ENCODE data around the gene OBSL1.

The OBSL1 gene

DNA sequence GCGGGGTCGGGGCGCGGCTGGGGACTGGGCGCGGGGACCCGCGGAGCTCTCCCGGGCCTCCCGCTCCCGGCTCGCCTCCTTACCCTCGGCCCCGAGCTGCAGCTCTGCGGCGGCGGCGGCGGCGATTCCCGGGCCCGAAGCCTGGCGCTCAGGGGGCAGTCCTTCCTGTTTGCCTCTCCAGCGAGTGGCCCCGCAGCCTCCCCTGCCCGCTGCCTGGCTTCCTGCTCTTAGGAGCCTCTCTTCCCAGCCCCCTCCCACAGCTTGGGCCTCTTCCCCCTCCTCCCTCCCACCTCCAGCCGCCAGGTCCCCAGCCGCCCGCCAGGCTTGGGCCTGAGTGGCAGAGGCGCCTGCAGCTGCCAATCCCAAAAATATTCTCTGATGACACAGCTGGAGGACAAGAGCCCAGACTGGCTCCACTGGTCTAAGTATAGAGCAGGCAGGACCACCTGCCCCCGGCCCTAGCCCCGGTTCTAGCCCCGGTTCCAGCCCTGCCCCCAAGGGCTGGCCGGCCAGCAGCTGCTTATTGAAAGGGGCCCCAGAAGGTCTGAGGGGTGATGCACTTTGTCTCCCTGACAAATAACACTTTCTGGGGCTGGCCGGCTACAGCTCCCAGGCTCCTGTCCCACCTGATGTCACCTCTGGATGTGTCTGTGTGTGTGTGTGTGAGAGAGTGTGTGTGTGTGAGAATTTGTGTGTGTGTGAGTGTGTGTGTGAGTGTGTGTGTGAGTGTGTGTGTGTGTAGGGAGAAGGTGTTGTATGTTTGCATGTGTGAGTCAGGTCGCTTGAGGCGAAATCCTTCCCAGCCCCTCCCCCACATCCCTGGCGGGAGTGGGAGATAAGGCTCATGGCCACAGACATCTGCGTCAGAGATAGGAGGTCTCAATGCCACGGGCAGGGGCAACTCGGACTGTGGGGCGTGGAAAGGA lies at the start of gene OBSL1:
TSS of gene OBSL1 (minus strand) at position 229 of the 926 bp plus-strand sequence. CDS start 307 bp downstream, outside the sequence.
- DNase-seq (ENCODE audit: low spot score) (peak; percentile 70), ATAC-seq (ENCODE audit: low read depth) (peak; percentile 49)
- no peaks in the 10 kb centered on the region for H3K27me3 ChIP-seq (ENCODE audit: insufficient read depth, poor library complexity, severe bottlenecking)
- H3K4me3 ChIP-seq (ENCODE audit: severe bottlenecking): peak within 1 kb of the TSS; percentile 83
- H3K9me3 ChIP-seq (ENCODE audit: severe bottlenecking): no peaks in the 10 kb centered on the region
- TF ChIP-seq, protein P1, sequence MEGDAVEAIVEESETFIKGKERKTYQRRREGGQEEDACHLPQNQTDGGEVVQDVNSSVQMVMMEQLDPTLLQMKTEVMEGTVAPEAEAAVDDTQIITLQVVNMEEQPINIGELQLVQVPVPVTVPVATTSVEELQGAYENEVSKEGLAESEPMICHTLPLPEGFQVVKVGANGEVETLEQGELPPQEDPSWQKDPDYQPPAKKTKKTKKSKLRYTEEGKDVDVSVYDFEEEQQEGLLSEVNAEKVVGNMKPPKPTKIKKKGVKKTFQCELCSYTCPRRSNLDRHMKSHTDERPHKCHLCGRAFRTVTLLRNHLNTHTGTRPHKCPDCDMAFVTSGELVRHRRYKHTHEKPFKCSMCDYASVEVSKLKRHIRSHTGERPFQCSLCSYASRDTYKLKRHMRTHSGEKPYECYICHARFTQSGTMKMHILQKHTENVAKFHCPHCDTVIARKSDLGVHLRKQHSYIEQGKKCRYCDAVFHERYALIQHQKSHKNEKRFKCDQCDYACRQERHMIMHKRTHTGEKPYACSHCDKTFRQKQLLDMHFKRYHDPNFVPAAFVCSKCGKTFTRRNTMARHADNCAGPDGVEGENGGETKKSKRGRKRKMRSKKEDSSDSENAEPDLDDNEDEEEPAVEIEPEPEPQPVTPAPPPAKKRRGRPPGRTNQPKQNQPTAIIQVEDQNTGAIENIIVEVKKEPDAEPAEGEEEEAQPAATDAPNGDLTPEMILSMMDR (IDR thresholded peaks at IDR 0.05; ENCODE audit: poor library complexity, severe bottlenecking): no peak
- H3K4me1 ChIP-seq (ENCODE audit: insufficient read depth, poor library complexity, severe bottlenecking): peaks cover 13% of the 10 kb centered on the region
- no peaks in the 10 kb centered on the region for H3K36me3 ChIP-seq (ENCODE audit: low read depth)
- H3K27ac ChIP-seq (ENCODE audit: poor library complexity, severe bottlenecking): peak within 1 kb of the TSS; percentile 64

DNA sequence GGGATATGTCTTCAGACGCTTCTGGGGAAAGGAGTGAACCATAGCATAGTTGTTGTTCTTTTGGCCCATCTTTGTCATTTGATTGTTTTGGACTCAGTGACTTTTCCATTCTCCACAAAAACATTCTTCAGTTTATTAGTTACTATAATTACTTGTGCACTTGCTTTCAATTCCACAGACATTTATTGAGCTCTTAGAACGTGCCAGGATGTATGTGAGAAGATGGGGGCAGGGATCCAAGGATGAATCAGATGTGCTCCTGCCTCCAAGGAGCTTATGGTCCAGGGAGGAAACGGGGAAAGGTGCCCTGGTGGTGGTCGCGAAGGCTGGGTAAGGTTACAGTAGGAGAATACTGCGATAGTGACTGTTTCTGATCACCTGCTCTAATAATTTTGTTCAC lies 49.2 kb upstream of the OBSL1 start:
- Histone ChIP-seq H3K4me1 (ENCODE audit: insufficient read depth, poor library complexity, severe bottlenecking) (no peaks in the 10 kb centered on the region), H3K4me3 (ENCODE audit: severe bottlenecking) (no peak overlapping the region), H3K27me3 (ENCODE audit: insufficient read depth, poor library complexity, severe bottlenecking) (no peaks in the 10 kb centered on the region), H3K27ac (ENCODE audit: poor library complexity, severe bottlenecking) (no peak overlapping the region), H3K36me3 (ENCODE audit: low read depth) (no peaks in the 10 kb centered on the region), H3K9me3 (ENCODE audit: severe bottlenecking) (no peaks in the 10 kb centered on the region)
- DNase-seq (ENCODE audit: low spot score) (no peak), ATAC-seq (ENCODE audit: low read depth) (no peak)
- TF ChIP-seq, protein P1 (IDR thresholded peaks at IDR 0.05; ENCODE audit: poor library complexity, severe bottlenecking): no peak

DNA sequence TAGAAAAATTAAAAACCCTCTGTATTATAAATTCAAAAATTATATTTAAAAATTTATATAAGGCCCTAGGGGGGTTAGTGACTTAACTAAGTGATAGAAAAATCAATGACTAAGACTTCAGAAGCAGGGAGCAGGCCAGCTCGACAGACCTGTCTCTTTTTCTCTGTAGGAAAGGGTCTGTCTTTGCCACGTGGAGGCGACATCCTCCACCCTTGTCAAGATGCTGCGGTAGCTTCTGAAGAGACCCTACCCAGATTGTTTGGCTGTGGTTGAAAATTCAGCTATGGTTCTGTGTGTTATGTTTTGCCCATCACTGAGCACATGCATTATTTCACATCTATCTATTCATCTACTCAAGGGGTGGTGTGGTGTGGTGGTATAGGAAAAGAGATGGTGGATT lies 47.9 kb upstream of the OBSL1 start:
- Histone ChIP-seq H3K4me1 (ENCODE audit: insufficient read depth, poor library complexity, severe bottlenecking) (no peaks in the 10 kb centered on the region), H3K9me3 (ENCODE audit: severe bottlenecking) (no peaks in the 10 kb centered on the region), H3K27me3 (ENCODE audit: insufficient read depth, poor library complexity, severe bottlenecking) (no peaks in the 10 kb centered on the region), H3K4me3 (ENCODE audit: severe bottlenecking) (no peak overlapping the region), H3K27ac (ENCODE audit: poor library complexity, severe bottlenecking) (no peak overlapping the region), H3K36me3 (ENCODE audit: low read depth) (no peaks in the 10 kb centered on the region)
- ATAC-seq (ENCODE audit: low read depth) (no peak), DNase-seq (ENCODE audit: low spot score) (no peak)
- TF ChIP-seq, protein P1 (IDR thresholded peaks at IDR 0.05; ENCODE audit: poor library complexity, severe bottlenecking): peak; percentile 8

DNA sequence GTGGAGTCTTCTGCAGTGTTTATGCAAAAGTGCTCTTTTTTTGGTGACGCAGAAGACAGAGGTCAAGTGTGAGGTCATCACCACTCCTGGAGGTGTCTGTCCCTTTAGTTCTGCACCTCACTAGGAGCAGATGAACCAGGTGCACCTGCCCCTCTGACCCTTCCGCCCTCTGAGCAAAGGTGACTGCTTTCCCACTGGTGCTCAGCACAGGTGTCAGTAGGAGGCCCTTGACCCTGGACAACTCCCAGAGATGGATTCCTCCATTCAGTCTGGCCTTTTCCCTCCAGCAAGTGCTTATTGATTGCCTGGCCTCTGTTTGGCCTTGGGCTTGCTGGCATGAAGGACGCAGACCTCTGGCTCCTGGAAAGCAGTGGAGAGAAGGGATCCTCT lies 47.4 kb upstream of the OBSL1 start:
- Histone ChIP-seq H3K9me3 (ENCODE audit: severe bottlenecking) (no peaks in the 10 kb centered on the region), H3K4me1 (ENCODE audit: insufficient read depth, poor library complexity, severe bottlenecking) (no peaks in the 10 kb centered on the region), H3K27me3 (ENCODE audit: insufficient read depth, poor library complexity, severe bottlenecking) (no peaks in the 10 kb centered on the region), H3K4me3 (ENCODE audit: severe bottlenecking) (no peak overlapping the region), H3K36me3 (ENCODE audit: low read depth) (no peaks in the 10 kb centered on the region), H3K27ac (ENCODE audit: poor library complexity, severe bottlenecking) (no peak overlapping the region)
- TF ChIP-seq, protein P1 (IDR thresholded peaks at IDR 0.05; ENCODE audit: poor library complexity, severe bottlenecking): no peak
- ATAC-seq (ENCODE audit: low read depth) (no peak), DNase-seq (ENCODE audit: low spot score) (no peak)

DNA sequence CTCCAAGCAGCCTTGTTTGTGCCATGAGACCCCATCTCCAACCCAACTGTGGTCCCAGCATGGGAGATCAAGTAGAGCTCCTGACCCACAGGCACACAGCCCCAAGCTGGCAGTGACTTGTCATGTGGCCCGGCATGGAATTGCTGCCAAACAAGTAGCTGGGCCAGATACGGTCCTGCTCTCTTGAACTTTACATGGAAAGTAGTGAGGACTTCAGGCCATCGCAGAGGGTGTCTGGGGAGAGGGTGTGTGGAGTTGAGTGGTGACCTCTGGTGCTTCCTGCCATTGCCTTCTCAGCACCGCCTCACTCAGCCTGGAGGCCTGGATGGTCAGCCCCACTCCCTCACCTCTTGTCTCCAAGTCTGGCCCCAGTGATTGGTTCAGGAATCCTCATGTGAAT lies 45.2 kb upstream of the OBSL1 start:
- Histone ChIP-seq H3K4me1 (ENCODE audit: insufficient read depth, poor library complexity, severe bottlenecking) (no peaks in the 10 kb centered on the region), H3K27me3 (ENCODE audit: insufficient read depth, poor library complexity, severe bottlenecking) (no peaks in the 10 kb centered on the region), H3K27ac (ENCODE audit: poor library complexity, severe bottlenecking) (no peak overlapping the region), H3K36me3 (ENCODE audit: low read depth) (peaks cover 5% of the 10 kb centered on the region), H3K9me3 (ENCODE audit: severe bottlenecking) (no peaks in the 10 kb centered on the region), H3K4me3 (ENCODE audit: severe bottlenecking) (no peak overlapping the region)
- ATAC-seq (ENCODE audit: low read depth) (no peak), DNase-seq (ENCODE audit: low spot score) (no peak)
- TF ChIP-seq, protein P1 (IDR thresholded peaks at IDR 0.05; ENCODE audit: poor library complexity, severe bottlenecking): no peak
